ENCODE results near the gene CFTR.

The CFTR gene

GRCh38 chr7:117656806-117657205, 177.0 kb downstream of the CFTR start:
- DNase-seq, result no peak

- no peak for DNase-seq
These were observed 179.7 kb downstream of the CFTR start for GRCh38 chr7:117659531-117660011.

- no peak for DNase-seq
These were observed 181.5 kb downstream of the CFTR start for GRCh38 chr7:117661328-117661727.

GRCh38 chr7:117664047-117664446, 184.2 kb downstream of the CFTR start:
- no peak for DNase-seq

GRCh38 chr7:117665368-117665767, 185.5 kb downstream of the CFTR start:
- no peak for DNase-seq

GRCh38 chr7:117666031-117666430, 186.2 kb downstream of the CFTR start:
- DNase-seq, result no peak

GRCh38 chr7:117666689-117667088, 186.9 kb downstream of the CFTR start:
- no peak for DNase-seq

- no peak for DNase-seq
These were observed 187.6 kb downstream of the CFTR start for GRCh38 chr7:117667456-117667855.

GRCh38 chr7:117669818-117670217, 190.0 kb downstream of the CFTR start:
- no peak for DNase-seq

- no peak for DNase-seq
These were observed 192.6 kb downstream of the CFTR start for GRCh38 chr7:117672453-117672852.

GRCh38 chr7:117673367-117673766, 193.5 kb downstream of the CFTR start:
- no peak for DNase-seq

- no peak for DNase-seq
These were observed 194.0 kb downstream of the CFTR start for GRCh38 chr7:117673839-117674238.

GRCh38 chr7:117674617-117675016, 194.8 kb downstream of the CFTR start:
- no peak for DNase-seq

- no peak for DNase-seq
These were observed 195.9 kb downstream of the CFTR start for GRCh38 chr7:117675497-117676435.

- DNase-seq, result no peak
These were observed 199.3 kb downstream of the CFTR start for GRCh38 chr7:117679120-117679519.

GRCh38 chr7:117682681-117683385, 203.0 kb downstream of the CFTR start:
- no peak for DNase-seq

- no peak for DNase-seq
These were observed 203.8 kb downstream of the CFTR start for GRCh38 chr7:117683430-117684175.

- DNase-seq, result no peak
These were observed 206.0 kb downstream of the CFTR start for GRCh38 chr7:117685795-117686194.

GRCh38 chr7:117686311-117686935, 206.6 kb downstream of the CFTR start:
- DNase-seq, result no peak

GRCh38 chr7:117688126-117688525, 208.3 kb downstream of the CFTR start:
- DNase-seq, result no peak

- DNase-seq, result no peak
These were observed 209.6 kb downstream of the CFTR start for GRCh38 chr7:117689406-117689805.

- no peak for DNase-seq
These were observed 210.3 kb downstream of the CFTR start for GRCh38 chr7:117690147-117690546.

GRCh38 chr7:117692338-117692737, 212.5 kb downstream of the CFTR start:
- DNase-seq, result no peak
